Measurements from ENCODE around the gene NCMAP. TPM values are rescaled to one million over a fixed set of nuclear protein-coding genes. Genes with fewer than 3 reads are reported as not detected.
"Not testable (repeated sequence)": the region's sequence is repeated elsewhere in the genome, so short reads cannot be mapped to it uniquely, and the experiment has no call there.

The NCMAP gene
- total RNA-seq, 1 donor from 2014 or later = 1.3 TPM

GRCh38 chr1:24514946-24515345, 40.9 kb upstream of the NCMAP start:
- Mint-ChIP-seq H3K27ac (no peak overlapping the region), H3K4me1 (ENCODE audit: low read depth) (peaks cover 2% of the 10 kb centered on the region), H3K36me3 (ENCODE audit: insufficient read depth) (peaks cover 2% of the 10 kb centered on the region), H3K4me3 (ENCODE audit: low read depth) (no peak overlapping the region), H3K9me3 (ENCODE audit: low read depth) (no peaks in the 10 kb centered on the region), H3K27me3 (no peaks in the 10 kb centered on the region)
- no peak for DNase-seq (ENCODE audit: low spot score, unreplicated experiment)
- TF ChIP-seq CTCF (IDR thresholded peaks at IDR 0.05; ENCODE audit: unreplicated experiment) = no peak

- H3K4me3 Mint-ChIP-seq (ENCODE audit: low read depth) = not testable (repeated sequence)
Observed at GRCh38 chr1:24515671-24516209, 40.1 kb upstream of the NCMAP start.

DNA sequence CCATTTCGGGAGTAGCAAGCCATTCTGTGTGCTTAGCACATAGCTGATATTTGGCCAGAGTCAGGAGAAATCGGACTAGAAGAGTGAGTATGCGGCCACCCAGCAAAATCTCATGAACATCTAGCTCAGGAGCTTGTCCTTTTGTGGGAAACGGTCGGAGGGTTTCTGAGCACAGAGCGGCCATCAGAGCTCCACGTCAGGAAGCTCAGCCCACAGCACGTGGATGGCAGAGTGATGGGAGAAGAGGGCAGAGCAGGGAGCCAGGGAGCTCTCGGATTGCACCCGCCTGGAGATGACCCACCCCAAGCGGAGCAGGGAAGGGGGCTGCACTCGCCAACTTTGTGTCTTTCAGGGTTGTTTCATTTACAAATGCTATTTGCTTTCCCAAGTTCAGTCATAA, 39.4 kb upstream of the NCMAP start:
- no peak for DNase-seq (ENCODE audit: low spot score, unreplicated experiment)
- peaks cover 4% of the 10 kb centered on the region for H3K36me3 Mint-ChIP-seq (ENCODE audit: insufficient read depth)
- H3K4me1 Mint-ChIP-seq (ENCODE audit: low read depth) = peaks cover 2% of the 10 kb centered on the region
- no peak for TF ChIP-seq CTCF (IDR thresholded peaks at IDR 0.05; ENCODE audit: unreplicated experiment)
- no peaks in the 10 kb centered on the region for H3K27me3 Mint-ChIP-seq
- no peak overlapping the region for H3K4me3 Mint-ChIP-seq (ENCODE audit: low read depth)
- peaks cover 4% of the 10 kb centered on the region for H3K9me3 Mint-ChIP-seq (ENCODE audit: low read depth)
- no peak overlapping the region for H3K27ac Mint-ChIP-seq

More at GRCh38 chr1:24515671-24516209, 40.1 kb upstream of the NCMAP start:
- H3K4me1 Mint-ChIP-seq (ENCODE audit: low read depth); H3K36me3 Mint-ChIP-seq (ENCODE audit: insufficient read depth); DNase-seq (ENCODE audit: low spot score, unreplicated experiment); H3K27me3 Mint-ChIP-seq; H3K9me3 Mint-ChIP-seq (ENCODE audit: low read depth): not testable (repeated sequence)
- H3K27ac Mint-ChIP-seq = peak overlapping the region; percentile 2

GRCh38 chr1:24517898-24518297, 38.0 kb upstream of the NCMAP start:
- peaks cover 4% of the 10 kb centered on the region for H3K36me3 Mint-ChIP-seq (ENCODE audit: insufficient read depth)
- no peak for TF ChIP-seq CTCF (IDR thresholded peaks at IDR 0.05; ENCODE audit: unreplicated experiment)
- H3K9me3 Mint-ChIP-seq (ENCODE audit: low read depth) = peaks cover 4% of the 10 kb centered on the region
- H3K27ac Mint-ChIP-seq = no peak overlapping the region
- H3K4me1 Mint-ChIP-seq (ENCODE audit: low read depth) = peaks cover 2% of the 10 kb centered on the region
- no peak for DNase-seq (ENCODE audit: low spot score, unreplicated experiment)
- no peak overlapping the region for H3K4me3 Mint-ChIP-seq (ENCODE audit: low read depth)
- H3K27me3 Mint-ChIP-seq = no peaks in the 10 kb centered on the region

GRCh38 chr1:24520282-24520681, 35.6 kb upstream of the NCMAP start:
- not testable (repeated sequence) for H3K27me3 Mint-ChIP-seq; H3K4me3 Mint-ChIP-seq (ENCODE audit: low read depth); H3K4me1 Mint-ChIP-seq (ENCODE audit: low read depth); H3K27ac Mint-ChIP-seq; H3K36me3 Mint-ChIP-seq (ENCODE audit: insufficient read depth); DNase-seq (ENCODE audit: low spot score, unreplicated experiment); H3K9me3 Mint-ChIP-seq (ENCODE audit: low read depth)

DNA sequence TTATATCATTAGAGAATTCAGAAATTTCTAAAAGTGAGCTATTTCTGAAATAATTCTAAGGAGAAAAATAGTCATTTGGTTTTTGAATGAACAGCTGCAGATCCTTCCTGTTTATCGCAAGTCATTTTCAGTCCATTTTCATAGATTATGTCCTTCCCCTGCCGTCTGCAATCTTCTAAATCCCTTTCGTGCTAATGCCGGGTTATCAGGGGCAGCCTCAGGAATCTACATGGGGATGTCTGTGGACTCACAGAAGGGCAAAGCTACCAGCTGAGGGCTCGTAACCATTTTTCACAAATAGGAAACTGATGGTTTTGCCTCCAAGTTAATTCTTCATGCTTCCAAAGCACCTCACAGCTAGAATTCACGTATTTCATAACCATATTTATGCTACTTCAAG, 30.3 kb upstream of the NCMAP start:
- Mint-ChIP-seq H3K27me3 (no peaks in the 10 kb centered on the region), H3K27ac (no peak overlapping the region)
- no peak for DNase-seq (ENCODE audit: low spot score, unreplicated experiment)

More for the DNA sequence above, 30.3 kb upstream of the NCMAP start:
- H3K36me3 Mint-ChIP-seq (ENCODE audit: insufficient read depth) = peaks cover 3% of the 10 kb centered on the region
- no peak for TF ChIP-seq CTCF (IDR thresholded peaks at IDR 0.05; ENCODE audit: unreplicated experiment)
- H3K4me1 Mint-ChIP-seq (ENCODE audit: low read depth) = no peaks in the 10 kb centered on the region
- no peaks in the 10 kb centered on the region for H3K9me3 Mint-ChIP-seq (ENCODE audit: low read depth)
- no peak overlapping the region for H3K4me3 Mint-ChIP-seq (ENCODE audit: low read depth)

Data from progenitor cell of endocrine pancreas (in vitro differentiated cells).